Stimulated activated CD4-positive, alpha-beta T cell treated with anti-CD3 and anti-CD28 coated beads, Interleukin-1b, Interleukin-23, amount 100 ng/mL, for 4 hours (primary cell): Measurements from ENCODE around the gene CCAR1.
"Not testable (repeated sequence)": the region's sequence is repeated elsewhere in the genome, so short reads cannot be mapped to it uniquely, and the experiment has no call there.

Experiments used
- DNase-seq, 2 donors: peaks; one replicate each; pipeline ENCODE4 v3.0.0-alpha.2; 2020; ENCODE audit warnings: low read depth in 2 of 2

CCAR1 gene, protein sequence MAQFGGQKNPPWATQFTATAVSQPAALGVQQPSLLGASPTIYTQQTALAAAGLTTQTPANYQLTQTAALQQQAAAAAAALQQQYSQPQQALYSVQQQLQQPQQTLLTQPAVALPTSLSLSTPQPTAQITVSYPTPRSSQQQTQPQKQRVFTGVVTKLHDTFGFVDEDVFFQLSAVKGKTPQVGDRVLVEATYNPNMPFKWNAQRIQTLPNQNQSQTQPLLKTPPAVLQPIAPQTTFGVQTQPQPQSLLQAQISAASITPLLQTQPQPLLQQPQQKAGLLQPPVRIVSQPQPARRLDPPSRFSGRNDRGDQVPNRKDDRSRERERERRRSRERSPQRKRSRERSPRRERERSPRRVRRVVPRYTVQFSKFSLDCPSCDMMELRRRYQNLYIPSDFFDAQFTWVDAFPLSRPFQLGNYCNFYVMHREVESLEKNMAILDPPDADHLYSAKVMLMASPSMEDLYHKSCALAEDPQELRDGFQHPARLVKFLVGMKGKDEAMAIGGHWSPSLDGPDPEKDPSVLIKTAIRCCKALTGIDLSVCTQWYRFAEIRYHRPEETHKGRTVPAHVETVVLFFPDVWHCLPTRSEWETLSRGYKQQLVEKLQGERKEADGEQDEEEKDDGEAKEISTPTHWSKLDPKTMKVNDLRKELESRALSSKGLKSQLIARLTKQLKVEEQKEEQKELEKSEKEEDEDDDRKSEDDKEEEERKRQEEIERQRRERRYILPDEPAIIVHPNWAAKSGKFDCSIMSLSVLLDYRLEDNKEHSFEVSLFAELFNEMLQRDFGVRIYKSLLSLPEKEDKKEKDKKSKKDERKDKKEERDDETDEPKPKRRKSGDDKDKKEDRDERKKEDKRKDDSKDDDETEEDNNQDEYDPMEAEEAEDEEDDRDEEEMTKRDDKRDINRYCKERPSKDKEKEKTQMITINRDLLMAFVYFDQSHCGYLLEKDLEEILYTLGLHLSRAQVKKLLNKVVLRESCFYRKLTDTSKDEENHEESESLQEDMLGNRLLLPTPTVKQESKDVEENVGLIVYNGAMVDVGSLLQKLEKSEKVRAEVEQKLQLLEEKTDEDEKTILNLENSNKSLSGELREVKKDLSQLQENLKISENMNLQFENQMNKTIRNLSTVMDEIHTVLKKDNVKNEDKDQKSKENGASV

GRCh38 chr10:68720793-68721672, at the start of gene CCAR1:
Gene CCAR1, plus strand, starts transcription at chr10:68721239. Its CDS starts 1,266 bp downstream, at chr10:68722505.
- DNase-seq, result peak; percentile 94 to 95

- no peak for DNase-seq
These were observed 36.6 kb upstream of the CCAR1 start for GRCh38 chr10:68684413-68684812.

GRCh38 chr10:68696018-68696417, 25.0 kb upstream of the CCAR1 start:
- no peak for DNase-seq

GRCh38 chr10:68697106-68697505, 23.9 kb upstream of the CCAR1 start:
- DNase-seq, result no peak

GRCh38 chr10:68700197-68700596, 20.8 kb upstream of the CCAR1 start:
- no peak for DNase-seq

GRCh38 chr10:68705548-68705947, 15.5 kb upstream of the CCAR1 start:
- DNase-seq, result no peak

DNA sequence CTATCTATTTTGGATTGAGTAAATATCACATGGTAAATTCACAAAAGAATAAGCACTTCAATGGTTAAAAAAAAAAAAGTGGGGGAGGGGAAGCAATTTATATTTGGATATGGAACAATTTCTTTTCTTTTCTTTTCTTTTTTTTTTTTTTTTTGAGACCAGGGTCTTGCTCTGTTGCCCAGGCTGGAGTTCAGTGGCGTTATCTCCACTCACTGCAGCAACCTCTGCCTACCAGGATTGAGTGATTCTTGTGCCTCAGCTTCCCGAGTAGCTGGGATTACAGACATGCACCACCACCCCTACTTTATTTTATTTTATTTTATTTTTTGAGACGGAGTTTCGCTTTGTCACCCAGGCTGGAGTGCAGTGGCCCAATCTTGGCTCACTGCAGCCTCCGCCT, 12.1 kb upstream of the CCAR1 start:
- DNase-seq, result not testable (repeated sequence)

DNA sequence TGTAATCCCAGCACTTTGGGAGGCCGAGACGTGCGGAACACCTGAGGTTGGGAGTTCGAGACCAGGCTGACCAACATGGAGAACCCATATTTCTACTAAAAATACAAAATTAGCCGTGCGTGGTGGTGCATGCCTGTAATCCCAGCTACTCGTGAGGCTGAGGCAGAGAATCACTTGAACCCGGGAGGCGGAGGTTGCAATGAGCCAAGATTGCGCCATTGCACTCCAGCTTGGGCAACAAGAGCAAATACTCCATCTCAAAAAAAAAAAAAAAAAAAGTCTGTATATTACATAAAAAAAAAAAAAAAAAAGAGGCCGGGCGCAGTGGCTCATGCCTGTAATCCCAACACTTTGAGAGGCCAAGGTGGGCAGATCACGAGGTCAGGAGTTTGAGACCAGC, 8.0 kb upstream of the CCAR1 start:
- not testable (repeated sequence) for DNase-seq

- DNase-seq, result no peak
These were observed 3.6 kb upstream of the CCAR1 start for GRCh38 chr10:68717435-68717834.

DNA sequence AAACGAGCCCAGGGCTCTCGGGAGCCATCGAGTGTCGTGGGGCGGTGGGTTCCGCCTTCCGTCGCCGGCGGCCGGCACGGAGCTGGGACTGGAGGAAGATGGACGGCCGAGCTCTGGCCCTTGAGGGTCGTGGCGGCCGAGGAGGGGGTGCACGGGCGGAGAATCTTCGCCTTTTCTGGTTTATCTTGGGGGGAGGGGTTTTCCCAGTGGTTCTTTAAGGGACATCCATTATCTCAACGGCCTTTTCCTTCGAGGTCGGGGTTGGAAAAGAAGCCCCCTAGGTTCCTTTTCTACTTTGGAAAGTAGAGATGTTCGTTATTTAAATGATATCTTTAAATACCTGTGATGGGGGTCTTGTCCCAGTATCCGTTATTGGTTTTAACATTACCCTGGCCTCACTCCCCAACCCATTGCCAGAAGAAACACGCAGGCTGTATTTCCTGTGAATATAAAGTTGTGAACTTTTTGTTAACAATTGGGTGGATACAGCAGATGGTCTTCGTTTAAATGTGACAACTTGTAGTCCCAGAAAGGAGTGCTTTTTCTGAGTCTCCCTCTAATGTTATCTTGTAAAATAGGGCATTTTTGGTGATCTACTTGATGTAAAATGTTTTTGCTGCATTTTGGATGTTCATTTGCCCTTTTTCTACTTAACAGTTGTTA, 765 bp downstream of the CCAR1 start:
- no peak for DNase-seq

DNA sequence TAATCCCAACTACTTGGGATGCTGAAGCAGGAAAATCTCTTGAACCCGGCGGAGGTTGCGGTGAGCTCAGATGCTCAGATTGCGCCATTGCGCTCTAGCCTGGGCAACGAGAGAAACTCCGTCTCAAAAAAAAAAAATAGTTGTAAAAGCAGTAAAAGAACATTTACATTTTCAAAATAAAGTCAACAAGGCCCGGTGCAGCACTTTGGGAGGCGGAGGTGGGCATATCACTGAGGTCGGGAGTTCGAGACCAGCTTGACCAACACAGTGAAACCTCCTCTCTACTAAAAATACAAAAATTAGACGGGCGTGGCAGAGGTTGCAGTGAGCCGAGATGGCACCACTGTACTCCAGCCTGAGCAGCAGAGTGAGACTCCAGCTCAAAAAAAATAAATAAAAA, 4.0 kb downstream of the CCAR1 start:
- DNase-seq, result no peak

GRCh38 chr10:68727146-68727545, 6.1 kb downstream of the CCAR1 start:
- DNase-seq, result no peak

DNA sequence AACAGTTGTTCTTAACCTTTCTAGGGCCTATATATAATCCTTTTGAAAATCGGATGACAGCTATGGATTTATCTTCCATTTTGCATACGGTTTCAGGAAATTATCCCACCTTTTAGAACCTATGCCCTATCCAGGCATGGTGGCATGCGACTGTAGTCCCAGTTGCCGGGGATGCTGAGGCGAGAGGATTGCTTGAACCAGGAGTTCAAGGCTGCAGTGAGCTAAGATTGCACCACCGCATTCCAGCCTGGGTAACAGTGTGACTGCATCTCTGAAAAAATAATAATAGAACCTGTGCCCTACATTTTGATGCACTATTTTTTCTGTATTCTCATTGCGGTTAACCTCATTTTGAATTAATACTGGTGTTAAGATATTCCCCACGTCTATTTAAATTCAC, 11.6 kb downstream of the CCAR1 start:
- no peak for DNase-seq

DNA sequence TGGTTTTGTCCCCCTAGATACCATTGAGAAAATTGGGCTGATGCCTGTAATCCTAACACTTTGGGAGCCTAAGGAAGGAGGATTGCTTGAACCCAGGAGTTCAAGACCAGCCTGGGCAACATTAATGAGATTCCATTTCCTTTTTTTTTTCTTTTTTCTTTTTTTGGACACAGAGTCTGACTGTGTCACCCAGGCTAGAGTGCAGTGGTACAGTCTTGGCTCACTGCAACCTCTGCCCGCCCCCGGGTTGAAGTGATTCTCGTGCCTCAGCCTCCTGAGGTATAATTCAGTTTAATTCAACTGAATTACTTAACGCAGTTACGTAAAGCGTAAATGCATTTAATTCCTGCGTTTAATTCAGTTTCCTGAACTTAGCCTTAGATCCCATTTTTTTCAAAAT, 13.3 kb downstream of the CCAR1 start:
- DNase-seq, result no peak

DNA sequence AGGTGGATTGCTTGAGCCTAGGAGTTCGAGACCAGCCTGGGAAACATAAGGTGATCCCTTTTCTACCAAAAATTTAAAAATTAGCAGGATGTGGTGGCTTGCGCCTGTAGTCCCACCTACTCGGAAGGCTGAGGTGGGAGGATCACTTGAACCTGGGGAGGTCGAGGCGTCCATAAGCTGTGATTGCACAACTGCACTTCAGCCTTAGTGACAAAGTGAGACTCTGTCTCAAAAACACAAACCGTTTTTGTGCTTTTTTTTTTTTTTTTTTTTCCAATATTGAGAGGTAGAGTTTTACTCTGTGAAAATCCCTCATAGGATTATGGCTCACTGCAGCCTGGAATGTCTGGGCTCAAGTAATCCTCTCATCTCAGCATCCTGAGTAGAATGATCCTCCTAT, 14.1 kb downstream of the CCAR1 start:
- DNase-seq, result no peak

DNA sequence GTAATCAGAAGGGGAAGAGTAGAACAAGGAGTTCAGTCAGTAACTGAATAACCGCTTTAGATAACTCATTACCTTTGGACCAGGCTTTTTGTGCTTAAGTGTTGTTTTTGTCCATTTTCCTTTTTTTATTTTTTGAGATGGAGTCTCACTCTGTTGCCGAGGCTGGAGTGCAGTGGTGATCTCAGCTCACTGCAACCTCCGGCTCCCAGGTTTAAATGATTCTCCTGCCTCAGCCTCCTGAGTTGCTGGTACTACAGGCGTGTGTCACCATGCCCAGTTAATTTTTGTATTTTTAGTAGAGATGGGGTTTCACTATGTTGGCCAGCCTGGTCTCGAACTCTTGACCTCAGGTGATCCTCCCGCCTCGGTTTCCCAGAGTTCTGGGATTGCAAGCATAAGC, 14.7 kb downstream of the CCAR1 start:
- not testable (repeated sequence) for DNase-seq

- not testable (repeated sequence) for DNase-seq
These were observed 19.6 kb downstream of the CCAR1 start for GRCh38 chr10:68740676-68741075.

- DNase-seq, result no peak
These were observed 21.4 kb downstream of the CCAR1 start for GRCh38 chr10:68742397-68742796.

DNA sequence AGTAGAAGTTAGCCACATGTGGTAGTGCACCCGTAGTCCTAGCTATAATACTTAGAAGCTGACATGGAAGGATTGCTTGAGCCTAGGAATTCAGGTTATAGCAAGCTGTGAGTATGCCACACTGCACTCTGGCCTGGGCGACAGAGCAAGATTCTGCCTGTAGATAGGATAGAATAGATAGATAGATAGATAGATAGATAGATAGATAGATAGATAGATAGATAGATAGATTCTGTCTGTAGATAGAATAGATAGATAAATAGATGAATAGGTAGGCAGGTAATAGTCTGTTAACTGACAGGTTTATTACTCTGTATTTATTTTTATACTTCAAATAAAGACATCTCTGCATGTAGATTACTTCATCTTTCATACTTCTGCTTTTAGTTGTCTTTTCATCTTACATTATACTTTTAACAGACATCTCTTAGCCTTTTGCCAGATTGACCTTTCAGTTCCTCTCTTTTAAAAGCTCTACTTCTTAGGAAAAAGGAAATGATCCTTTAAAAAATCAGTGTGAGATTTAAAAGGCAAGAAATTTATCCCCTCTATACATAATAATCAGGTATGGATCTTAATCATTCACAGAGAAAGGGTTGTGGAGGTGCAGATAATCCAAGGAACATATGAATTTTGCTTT, 31.8 kb downstream of the CCAR1 start:
- DNase-seq, result no peak

DNA sequence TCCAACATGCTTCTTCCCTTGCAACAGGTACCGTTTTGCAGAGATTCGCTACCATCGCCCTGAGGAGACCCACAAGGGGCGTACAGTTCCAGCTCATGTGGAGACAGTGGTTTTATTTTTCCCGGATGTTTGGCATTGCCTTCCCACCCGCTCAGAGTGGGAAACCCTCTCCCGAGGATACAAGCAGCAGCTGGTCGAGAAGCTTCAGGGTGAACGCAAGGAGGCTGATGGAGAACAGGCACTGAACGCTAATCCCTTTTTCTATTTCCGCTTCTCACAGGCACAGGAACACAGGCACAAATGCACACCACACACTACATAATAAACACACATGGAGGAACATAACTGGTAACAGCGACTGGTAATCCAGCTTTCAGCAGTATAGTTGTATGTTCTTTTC, 35.2 kb downstream of the CCAR1 start:
- DNase-seq, result no peak
